ENCODE data around the gene HELT.
"Not testable (repeated sequence)": the region's sequence is repeated elsewhere in the genome, so short reads cannot be mapped to it uniquely, and the experiment has no call there.

Gene HELT

GRCh38 chr4:185017964-185018772, at the start of gene HELT:
HELT (plus strand) TSS chr4:185018490; CDS start chr4:185018929, 439 bp downstream.
- FAIRE-seq (no peak), DNase-seq (ENCODE audit: low spot score) (peak; percentile 36)

- FAIRE-seq (no peak), DNase-seq (ENCODE audit: low spot score) (no peak)
Measured at GRCh38 chr4:184968784-184969201, 49.5 kb upstream of the HELT start.

GRCh38 chr4:184969610-184970009, 48.7 kb upstream of the HELT start:
- no peak for FAIRE-seq
- DNase-seq (ENCODE audit: low spot score): no peak

- no peak for DNase-seq (ENCODE audit: low spot score)
- FAIRE-seq: no peak
Measured at GRCh38 chr4:184972991-184973390, 45.3 kb upstream of the HELT start.

GRCh38 chr4:184976348-184976747, 41.9 kb upstream of the HELT start:
- not testable (repeated sequence) for FAIRE-seq; DNase-seq (ENCODE audit: low spot score)

- FAIRE-seq (no peak), DNase-seq (ENCODE audit: low spot score) (no peak)
Measured at GRCh38 chr4:184977747-184978146, 40.5 kb upstream of the HELT start.

GRCh38 chr4:184978211-184978610, 40.1 kb upstream of the HELT start:
- FAIRE-seq (no peak), DNase-seq (ENCODE audit: low spot score) (no peak)

- no peak for FAIRE-seq
- no peak for DNase-seq (ENCODE audit: low spot score)
Measured at GRCh38 chr4:184979461-184980124, 38.7 kb upstream of the HELT start.

- no peak for DNase-seq (ENCODE audit: low spot score)
- no peak for FAIRE-seq
Measured at GRCh38 chr4:184980261-184980660, 38.0 kb upstream of the HELT start.

GRCh38 chr4:184983672-184984356, 34.5 kb upstream of the HELT start:
- DNase-seq (ENCODE audit: low spot score): peak; percentile 77

GRCh38 chr4:184987493-184988031, 30.7 kb upstream of the HELT start:
- DNase-seq (ENCODE audit: low spot score) (no peak), FAIRE-seq (peak; percentile 30)

More at GRCh38 chr4:184983672-184984356, 34.5 kb upstream of the HELT start:
- FAIRE-seq: peak; percentile 40

GRCh38 chr4:184988611-184989010, 29.7 kb upstream of the HELT start:
- no peak for DNase-seq (ENCODE audit: low spot score)
- FAIRE-seq: no peak

- not testable (repeated sequence) for DNase-seq (ENCODE audit: low spot score); FAIRE-seq
Measured at GRCh38 chr4:184989283-184989682, 29.0 kb upstream of the HELT start.

GRCh38 chr4:184990131-184990530, 28.2 kb upstream of the HELT start:
- not testable (repeated sequence) for DNase-seq (ENCODE audit: low spot score); FAIRE-seq

GRCh38 chr4:184991860-184992259, 26.4 kb upstream of the HELT start:
- DNase-seq (ENCODE audit: low spot score): no peak
- no peak for FAIRE-seq

- no peak for FAIRE-seq
- DNase-seq (ENCODE audit: low spot score): no peak
Measured at GRCh38 chr4:184992422-184992821, 25.9 kb upstream of the HELT start.

- DNase-seq (ENCODE audit: low spot score): no peak
- FAIRE-seq: no peak
Measured at GRCh38 chr4:184993247-184993646, 25.0 kb upstream of the HELT start.

GRCh38 chr4:184994010-184994622, 24.2 kb upstream of the HELT start:
- FAIRE-seq: no peak
- no peak for DNase-seq (ENCODE audit: low spot score)

GRCh38 chr4:184994623-184995010, 23.7 kb upstream of the HELT start:
- FAIRE-seq (no peak), DNase-seq (ENCODE audit: low spot score) (no peak)

- FAIRE-seq: not testable (repeated sequence)
Measured at GRCh38 chr4:184997656-184998055, 20.6 kb upstream of the HELT start.

GRCh38 chr4:185002784-185003183, 15.5 kb upstream of the HELT start:
- no peak for FAIRE-seq

More at GRCh38 chr4:184997656-184998055, 20.6 kb upstream of the HELT start:
- DNase-seq (ENCODE audit: low spot score): not testable (repeated sequence)

More at GRCh38 chr4:185002784-185003183, 15.5 kb upstream of the HELT start:
- no peak for DNase-seq (ENCODE audit: low spot score)

Measured in urothelium cell line (cell line).